Erythroblast (primary cell): Measurements from ENCODE around the gene TOX4.
"Not testable (repeated sequence)": the region's sequence is repeated elsewhere in the genome, so short reads cannot be mapped to it uniquely, and the experiment has no call there.

Experiments used
- DNase-seq, 2 experiments: peaks; one replicate each; lab custom pipeline; 2025; lab: John Stamatoyannopoulos, UW
- GATA1 ChIP-seq: IDR thresholded peaks from 2 replicates; pipeline ENCODE4 v1.6.1; 2011; ENCODE audit warnings: low read depth, mild to moderate bottlenecking, control low read depth, low read length, moderate library complexity
- POLR2A ChIP-seq: IDR thresholded peaks from 2 replicates; pipeline ENCODE4 v1.6.1; 2011; ENCODE audit warnings: mild to moderate bottlenecking, low read length

The TOX4 gene

DNA sequence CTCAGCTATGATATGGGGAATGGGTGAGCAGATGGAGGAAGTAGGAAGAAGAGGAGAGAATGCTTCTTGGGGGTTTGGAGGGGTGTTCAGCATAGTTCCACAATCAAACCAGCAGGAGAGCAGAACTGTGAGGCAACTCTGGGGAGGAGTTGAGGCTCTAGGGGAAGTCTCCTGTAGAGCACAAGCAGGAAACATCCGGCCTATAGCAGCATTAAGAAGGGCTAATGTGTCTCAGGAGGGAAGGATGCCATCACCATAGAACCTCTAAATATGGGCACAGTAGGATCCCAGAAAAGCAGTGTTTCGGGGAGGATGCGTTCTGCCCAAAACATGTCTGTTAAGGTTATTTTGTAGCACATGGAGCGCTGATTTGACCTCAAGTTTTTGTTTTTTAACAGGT is 57.6 kb downstream of the TOX4 start:
- TF ChIP-seq POLR2A (no peak), GATA1 (no peak)
- no peak for DNase-seq

DNA sequence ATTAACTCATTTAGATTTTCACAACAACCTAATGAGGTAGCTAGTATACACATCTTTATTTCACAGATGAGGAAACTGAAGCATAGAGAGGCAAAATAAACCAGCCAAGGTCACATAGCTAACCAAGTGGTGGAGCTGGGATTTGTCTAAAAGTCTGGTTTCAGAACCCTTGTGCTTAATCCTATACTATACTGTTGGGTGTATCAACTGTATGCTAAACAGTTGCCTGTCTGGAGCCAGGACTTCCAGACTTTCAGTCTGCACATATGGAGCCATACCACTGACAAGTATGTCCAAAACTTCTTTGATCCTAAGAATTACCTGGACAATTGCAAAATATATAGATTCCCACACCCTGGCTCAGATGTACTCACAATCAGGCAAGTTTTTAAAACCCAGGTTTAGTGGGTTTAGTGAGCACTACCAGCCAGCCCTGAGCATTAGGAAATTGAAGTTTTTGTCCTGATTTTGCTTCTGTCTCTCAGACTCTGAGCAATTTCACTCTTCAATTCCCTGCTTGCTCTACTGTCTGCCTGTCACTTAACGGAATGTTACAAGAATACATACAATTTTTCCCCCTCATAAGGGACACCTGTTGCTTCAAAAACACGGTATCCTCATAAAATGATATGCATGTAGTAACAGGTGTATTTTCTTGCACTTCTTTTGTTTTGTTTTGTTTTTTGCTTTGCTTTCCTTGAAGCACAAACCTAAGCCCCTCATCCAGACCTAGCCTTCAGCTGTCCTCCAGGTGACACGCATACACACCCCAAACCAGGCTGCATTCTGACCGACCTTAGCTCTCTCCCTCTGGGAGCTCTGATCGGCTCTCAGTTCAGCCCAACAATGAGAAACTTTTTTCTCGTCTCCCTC is 58.8 kb downstream of the TOX4 start:
- DNase-seq, result no peak
- TF ChIP-seq GATA1 (no peak), POLR2A (no peak)

DNA sequence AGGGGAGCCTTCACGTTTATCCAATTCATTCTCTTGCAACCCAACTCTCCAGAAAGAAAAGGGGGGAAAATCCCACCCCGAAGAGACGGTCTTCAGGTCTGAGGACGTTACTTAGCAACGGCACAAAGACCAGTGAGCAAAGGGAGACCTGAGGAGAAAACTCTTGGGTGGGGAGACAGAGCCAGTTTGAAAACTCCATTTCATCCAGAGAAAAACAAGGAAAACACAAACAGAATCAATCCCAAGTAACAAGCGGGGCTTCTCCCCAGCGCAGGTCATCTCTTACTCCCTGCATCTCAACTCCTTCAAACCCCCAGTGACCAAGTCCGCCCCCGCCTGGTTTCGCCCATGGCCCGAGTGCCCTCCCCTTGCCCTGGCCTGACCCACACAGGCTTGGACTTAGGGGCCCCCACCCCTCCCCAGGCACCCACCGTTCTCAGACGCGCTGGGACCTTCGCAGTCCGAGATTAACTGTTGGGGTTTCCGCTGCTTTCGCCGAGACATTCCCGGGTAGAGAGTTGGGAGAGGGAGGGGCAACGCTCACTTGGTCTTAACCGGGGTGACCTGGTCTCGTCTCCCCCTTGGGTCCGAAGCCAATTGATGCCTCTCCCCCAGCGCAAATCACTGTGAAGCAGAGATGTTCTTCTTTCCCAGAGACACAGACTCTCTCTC is 59.6 kb downstream of the TOX4 start:
- no peak for DNase-seq
- TF ChIP-seq GATA1 (no peak), POLR2A (no peak)

DNA sequence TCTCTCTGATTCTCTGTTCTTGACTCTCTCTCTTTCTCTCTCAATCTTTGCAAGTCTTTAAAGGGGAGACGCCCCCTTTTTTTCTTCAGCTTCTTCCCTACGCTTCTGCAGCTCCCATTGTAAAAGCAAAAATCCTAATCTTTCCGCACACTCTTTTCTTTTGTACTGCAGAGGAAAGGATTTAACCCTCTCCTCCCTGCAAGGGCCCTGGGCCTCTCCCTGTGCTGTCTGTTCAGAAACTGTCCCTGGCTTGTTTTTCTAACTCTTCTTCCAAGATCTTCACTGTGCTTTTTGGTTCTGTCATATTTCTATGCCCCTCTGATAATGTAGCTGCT is 60.1 kb downstream of the TOX4 start:
- no peak for TF ChIP-seq GATA1
- no peak for TF ChIP-seq POLR2A
- DNase-seq, result no peak

DNA sequence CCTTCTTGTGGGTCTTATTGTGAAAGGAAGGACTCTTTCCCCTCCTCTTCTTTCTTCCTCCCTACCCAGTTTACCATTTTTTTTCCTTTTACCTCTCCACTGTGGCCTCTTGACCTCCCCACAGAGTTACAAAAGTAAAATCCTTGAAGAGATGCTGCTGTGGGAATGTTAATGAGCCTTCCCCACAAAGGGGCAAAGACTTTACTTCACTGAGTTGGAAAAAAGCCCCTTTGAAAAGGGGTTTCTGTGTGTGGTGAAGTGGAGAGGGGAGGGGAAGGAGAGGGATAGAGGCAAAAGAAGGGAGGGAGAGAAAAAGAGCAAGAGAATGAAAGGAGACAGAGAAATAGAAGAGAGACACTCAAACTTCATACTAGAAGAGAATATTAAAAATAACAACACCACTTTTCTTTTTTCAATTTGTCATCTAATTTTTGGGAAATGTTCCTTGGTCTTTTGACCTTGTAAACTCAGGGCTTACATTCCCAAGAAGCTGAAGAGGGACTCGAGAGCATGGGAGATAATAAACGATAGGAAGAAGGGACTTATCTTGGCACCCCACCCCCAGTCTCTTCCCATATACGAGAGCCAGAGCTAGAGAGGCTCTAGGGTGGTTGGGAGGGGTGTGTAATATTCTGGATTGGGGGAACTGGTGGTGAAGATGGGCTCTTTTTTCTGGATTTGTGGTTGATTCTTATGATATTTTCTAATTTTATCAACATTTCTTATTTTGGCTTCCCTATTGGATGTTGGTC is 62.4 kb downstream of the TOX4 start:
- DNase-seq, result no peak
- TF ChIP-seq POLR2A (no peak), GATA1 (no peak)

DNA sequence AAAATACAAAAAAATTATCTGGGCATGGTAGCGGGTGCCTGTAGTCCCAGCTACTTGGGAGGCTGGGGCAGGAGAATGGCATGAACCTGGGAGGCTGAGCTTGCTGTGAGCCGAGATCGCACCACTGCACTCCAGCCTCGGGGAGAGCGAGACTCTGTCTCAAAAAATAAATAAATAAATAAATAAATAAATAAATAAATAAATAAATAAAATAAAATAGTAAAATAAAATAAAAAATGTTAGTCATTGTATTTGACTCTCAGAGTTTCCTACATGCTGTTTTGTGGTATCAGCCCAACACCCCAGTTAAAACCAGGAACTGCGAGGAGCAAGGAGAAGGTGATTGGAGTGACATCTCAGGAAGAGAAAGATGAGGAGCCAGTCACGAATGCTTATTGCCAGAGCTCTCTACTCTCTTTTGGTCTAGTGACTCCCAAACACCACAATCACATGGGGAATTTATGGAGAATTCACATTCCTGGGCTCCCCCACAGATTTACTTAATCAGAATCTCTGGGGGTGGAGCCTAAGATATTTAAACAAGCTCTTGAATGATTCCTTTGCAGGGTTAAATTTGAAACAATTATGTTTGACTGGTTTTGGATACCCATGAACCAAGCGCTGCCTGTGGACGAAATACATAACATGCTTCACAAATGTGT is 64.5 kb downstream of the TOX4 start:
- no peak for DNase-seq
- TF ChIP-seq POLR2A, result no peak
- TF ChIP-seq GATA1, result no peak

DNA sequence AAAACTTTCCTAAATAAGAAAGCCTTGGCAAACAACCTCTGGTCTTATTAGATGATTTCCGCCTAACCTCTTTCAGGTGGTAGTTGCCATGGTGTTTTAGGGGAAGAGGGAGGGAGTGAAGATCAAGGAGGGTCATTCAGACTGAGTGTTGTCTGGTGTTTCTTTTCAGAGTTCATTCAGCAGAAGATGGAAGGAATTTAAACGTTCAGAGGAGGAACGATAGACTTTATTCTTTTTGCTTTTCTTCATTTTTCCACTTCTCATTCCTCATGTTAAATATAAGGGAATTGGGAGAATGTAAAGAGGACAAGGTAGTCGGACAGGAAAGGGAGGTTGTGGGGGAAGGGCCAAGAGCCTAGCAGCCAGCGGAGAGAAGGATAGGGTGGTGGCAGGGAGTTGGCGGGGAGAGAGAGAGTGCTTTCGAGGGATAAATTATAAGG is 66.5 kb downstream of the TOX4 start:
- DNase-seq, result no peak
- TF ChIP-seq POLR2A, result no peak
- no peak for TF ChIP-seq GATA1

DNA sequence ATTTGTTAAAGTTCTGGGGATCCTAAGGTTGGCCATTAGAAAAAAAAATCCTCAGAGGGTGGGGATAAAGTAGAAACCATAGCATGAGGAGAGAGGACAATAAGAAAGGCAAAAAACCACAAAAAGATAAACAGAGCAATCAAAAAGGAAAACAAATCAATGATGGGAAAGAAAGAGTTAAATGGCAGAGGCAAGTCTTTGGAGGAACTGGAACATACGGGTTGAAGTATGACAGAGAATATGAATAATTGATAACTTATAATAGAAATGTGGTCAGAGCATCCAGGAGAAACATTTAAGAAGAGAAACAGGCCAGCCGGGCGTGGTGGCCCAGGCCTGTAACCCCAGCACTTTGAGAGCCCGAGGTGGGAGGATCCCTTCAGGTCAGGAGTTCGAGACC is 67.0 kb downstream of the TOX4 start:
- TF ChIP-seq GATA1, result no peak
- TF ChIP-seq POLR2A, result no peak

DNA sequence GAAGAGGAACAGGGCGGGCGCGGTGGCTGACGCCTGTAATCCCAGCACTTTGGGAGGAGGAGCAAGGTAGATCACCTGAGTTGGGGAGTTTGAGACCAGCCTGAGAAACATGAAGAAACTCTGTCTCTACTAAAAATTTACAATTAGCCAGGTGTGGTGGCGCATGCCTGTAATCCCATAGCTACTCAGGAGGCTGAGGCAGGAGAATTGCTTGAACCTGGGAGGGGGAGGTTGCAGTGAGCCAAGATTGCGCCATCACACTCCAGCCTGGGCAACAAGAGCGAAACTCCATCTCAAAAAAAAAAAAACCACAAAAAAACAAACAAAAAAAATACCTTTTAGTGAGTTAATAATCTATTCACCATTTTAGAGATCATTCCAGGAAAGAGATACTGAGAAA is 67.6 kb downstream of the TOX4 start:
- not testable (repeated sequence) for DNase-seq

More for the DNA sequence above, 67.0 kb downstream of the TOX4 start:
- DNase-seq, result no peak
